CD8-positive, alpha-beta memory T cell (primary cell): ENCODE measurements around the gene RREB1. TPM values are rescaled to one million over a fixed set of nuclear protein-coding genes. Genes with fewer than 3 reads are reported as not detected.

ENCODE experiments used
- CTCF ChIA-PET: fragments of 350-600 bp; sonication (Branson Sonifier 250); formaldehyde crosslinking; loops from one replicate; lab custom pipeline; 2021; ENCODE audit warnings: antibody characterized with exemption; lab: Charles Lee
- POLR2A ChIA-PET: fragments of 350-600 bp; sonication (Branson Sonifier 250); formaldehyde crosslinking; loops from one replicate; lab custom pipeline; 2021; ENCODE audit warnings: antibody characterized with exemption; lab: Charles Lee
- DNase-seq, 5 donors: peaks; one replicate each; pipeline versions ENCODE4 v3.0.0 to v3.0.0-alpha.2; 2020 to 2022; ENCODE audit warnings: mixed read lengths in 1 of 5
- H3K27ac ChIP-seq: one replicate; pipeline ENCODE4 v1.7.0; 2013; ENCODE audit warnings: low read depth, mild to moderate bottlenecking, low read length, moderate library complexity
- H3K27me3 ChIP-seq: 2 replicates; pipeline ENCODE4 v1.7.0; 2013; ENCODE audit warnings: low read length, mild to moderate bottlenecking; ENCODE audit not compliant: insufficient read depth, poor library complexity, severe bottlenecking
- H3K36me3 ChIP-seq: 2 replicates; pipeline ENCODE4 v1.7.0; 2013; ENCODE audit warnings: mild to moderate bottlenecking, low read length, moderate library complexity; ENCODE audit not compliant: insufficient read depth
- H3K4me1 ChIP-seq: 2 replicates; pipeline ENCODE4 v1.7.0; 2013; ENCODE audit warnings: mild to moderate bottlenecking, low read length, moderate library complexity; ENCODE audit not compliant: insufficient read depth
- H3K4me3 ChIP-seq: 2 replicates; pipeline ENCODE4 v1.7.0; 2013; ENCODE audit warnings: mild to moderate bottlenecking, low read length
- H3K9me3 ChIP-seq: 2 replicates; pipeline ENCODE4 v1.7.0; 2013; ENCODE audit warnings: mild to moderate bottlenecking, low read length
- H3K27ac Mint-ChIP-seq, 8 donors: one replicate each; pipeline ENCODE4 v1.8.0; 2020 to 2021; ENCODE audit warnings: mixed read lengths in 8 of 8, mild to moderate bottlenecking in 6 of 8, inconsistent platforms in 3 of 8, moderate library complexity in 3 of 8
- H3K27me3 Mint-ChIP-seq, 2 donors: one replicate each; pipeline ENCODE4 v1.8.0; 2020 to 2021; ENCODE audit warnings: mixed read lengths in 2 of 2, mild to moderate bottlenecking in 1 of 2, moderate library complexity in 1 of 2
- H3K36me3 Mint-ChIP-seq, 3 donors: one replicate each; pipeline ENCODE4 v1.8.0; 2020 to 2021; ENCODE audit warnings: mixed read lengths in 3 of 3, inconsistent platforms in 1 of 3, mild to moderate bottlenecking in 1 of 3
- H3K4me1 Mint-ChIP-seq, 3 donors: one replicate each; pipeline ENCODE4 v1.8.0; 2020 to 2021; ENCODE audit warnings: mixed read lengths in 3 of 3, inconsistent platforms in 1 of 3, mild to moderate bottlenecking in 1 of 3
- H3K4me3 Mint-ChIP-seq, 7 donors: one replicate each; pipeline ENCODE4 v1.8.0; 2020 to 2021; ENCODE audit warnings: mixed read lengths in 7 of 7, mild to moderate bottlenecking in 6 of 7, moderate library complexity in 4 of 7, inconsistent platforms in 2 of 7
- H3K9me3 Mint-ChIP-seq, 5 donors: one replicate each; pipeline ENCODE4 v1.8.0; 2020 to 2022; ENCODE audit warnings: mixed read lengths in 5 of 5, mild to moderate bottlenecking in 3 of 5, moderate library complexity in 2 of 5, inconsistent platforms in 1 of 5
- polyA plus RNA-seq: library from polyadenylated mRNA; unstranded; fragments of 300-500 nt; fragmentation: Illumina TruSeq; gene quantifications from one replicate; pipeline ENCODE4 v1.2.3, GENCODE V29; 2021
- total RNA-seq, 2 experiments: library from RNA; stranded (reverse); gene quantifications; one replicate each; pipeline ENCODE4 v1.2.3, GENCODE V29; 2021

The RREB1 gene
- total and polyA plus RNA-seq, 3 experiments from 2014 or later, result 8.5 to 18.7 (median 17.7) TPM

- H3K27ac Mint-ChIP-seq, result peak overlapping the region; percentile 12 to 82 (median 61)
Measured at GRCh38 chr6:7115543-7116231, 7.9 kb downstream of the RREB1 start.

DNA sequence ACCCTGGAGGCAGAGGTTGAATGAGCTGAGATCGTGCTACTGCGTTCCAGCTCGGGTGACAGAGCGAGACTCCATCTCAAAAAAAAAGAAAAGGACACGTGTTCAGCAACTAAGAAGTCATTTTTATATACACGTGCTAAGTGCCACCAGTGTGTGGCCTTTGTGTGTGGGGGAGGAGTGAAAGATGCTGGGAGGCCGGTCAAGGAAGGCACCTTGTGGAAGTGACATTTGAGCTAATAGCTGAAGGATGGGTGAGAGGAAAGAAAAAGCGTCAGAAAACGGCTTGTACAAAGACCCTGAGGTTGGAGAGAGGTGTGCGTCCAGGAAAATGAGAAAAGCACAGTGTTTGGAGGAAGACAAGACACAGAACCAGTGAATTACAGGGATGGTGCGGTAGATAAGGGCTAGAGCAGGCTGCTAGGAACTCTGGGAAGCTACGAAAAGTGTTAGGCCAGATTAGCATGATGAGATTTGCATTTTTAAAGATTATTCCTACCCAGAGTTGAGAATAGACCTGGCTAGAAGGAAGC lies 11.6 kb downstream of the RREB1 start:
- peaks cover 33% of the 10 kb centered on the region for H3K4me1 ChIP-seq
- no peaks in the 10 kb centered on the region for H3K9me3 ChIP-seq
- POLR2A ChIA-PET, result no interaction called here
- H3K27ac ChIP-seq, result peak overlapping the region; percentile 10
- CTCF ChIA-PET, result interaction anchor here (1.0 to 1.3 kb wide), 3 partner anchors 9 to 61 kb away, joined by 3 read pairs; no protein-coding TSS in a partner anchor
- Mint-ChIP-seq H3K27me3 (no peaks in the 10 kb centered on the region), H3K27ac (peak overlapping the region in 2 of 8 donors; percentile 1 to 3), H3K36me3 (peaks cover 3 to 23% (median 5%) of the 10 kb centered on the region in 3 donors), H3K9me3 (no peaks in the 10 kb centered on the region), H3K4me1 (peaks cover 48 to 81% (median 66%) of the 10 kb centered on the region in 3 donors), H3K4me3 (no peak overlapping the region)
- H3K36me3 ChIP-seq, result no peaks in the 10 kb centered on the region
- no peak overlapping the region for H3K4me3 ChIP-seq
- no peaks in the 10 kb centered on the region for H3K27me3 ChIP-seq
- DNase-seq, result no peak

More at GRCh38 chr6:7115543-7116231, 7.9 kb downstream of the RREB1 start:
- peaks cover 0 to 5% (median 4%) of the 10 kb centered on the region in 3 donors for H3K36me3 Mint-ChIP-seq
- peaks cover 0 to 3% (median 0%) of the 10 kb centered on the region in 5 donors for H3K9me3 Mint-ChIP-seq
- Histone ChIP-seq H3K4me1 (peaks cover 56% of the 10 kb centered on the region), H3K27me3 (no peaks in the 10 kb centered on the region), H3K9me3 (no peaks in the 10 kb centered on the region), H3K27ac (no peak overlapping the region), H3K4me3 (no peak overlapping the region), H3K36me3 (no peaks in the 10 kb centered on the region)
- DNase-seq, result no peak
- POLR2A ChIA-PET, result no interaction called here
- H3K4me3 Mint-ChIP-seq, result peak overlapping the region in 4 of 7 donors; percentile 8 to 45 (median 24)
- no peaks in the 10 kb centered on the region for H3K27me3 Mint-ChIP-seq
- H3K4me1 Mint-ChIP-seq, result peaks cover 65 to 87% (median 87%) of the 10 kb centered on the region in 3 donors
- CTCF ChIA-PET, result interaction anchor here (0.7 kb wide), 1 partner anchor 109 kb away, joined by 3 read pairs; no protein-coding TSS in a partner anchor

- CTCF ChIA-PET, result interaction anchor here (1.3 to 1.7 kb wide), 2 partner anchors 8 to 13 kb away, joined by 3 read pairs; no protein-coding TSS in a partner anchor
- no peaks in the 10 kb centered on the region for H3K9me3 ChIP-seq
- H3K4me3 Mint-ChIP-seq, result no peak overlapping the region
- POLR2A ChIA-PET, result interaction anchor here (0.6 kb wide), 1 partner anchor 112 kb away, joined by 3 read pairs; no protein-coding TSS in a partner anchor
- H3K27me3 ChIP-seq, result no peaks in the 10 kb centered on the region
- peaks cover 3 to 33% (median 9%) of the 10 kb centered on the region in 3 donors for H3K36me3 Mint-ChIP-seq
- no peaks in the 10 kb centered on the region for H3K27me3 Mint-ChIP-seq
- no peak overlapping the region for H3K27ac ChIP-seq
- peaks cover 29% of the 10 kb centered on the region for H3K4me1 ChIP-seq
- H3K36me3 ChIP-seq, result no peaks in the 10 kb centered on the region
- no peak for DNase-seq
- H3K27ac Mint-ChIP-seq, result peak overlapping the region in 1 of 8 donors; percentile 3
- H3K9me3 Mint-ChIP-seq, result no peaks in the 10 kb centered on the region
- peaks cover 48 to 80% (median 59%) of the 10 kb centered on the region in 3 donors for H3K4me1 Mint-ChIP-seq
- H3K4me3 ChIP-seq, result no peak overlapping the region
Measured at GRCh38 chr6:7121700-7122241, 14.0 kb downstream of the RREB1 start.

DNA sequence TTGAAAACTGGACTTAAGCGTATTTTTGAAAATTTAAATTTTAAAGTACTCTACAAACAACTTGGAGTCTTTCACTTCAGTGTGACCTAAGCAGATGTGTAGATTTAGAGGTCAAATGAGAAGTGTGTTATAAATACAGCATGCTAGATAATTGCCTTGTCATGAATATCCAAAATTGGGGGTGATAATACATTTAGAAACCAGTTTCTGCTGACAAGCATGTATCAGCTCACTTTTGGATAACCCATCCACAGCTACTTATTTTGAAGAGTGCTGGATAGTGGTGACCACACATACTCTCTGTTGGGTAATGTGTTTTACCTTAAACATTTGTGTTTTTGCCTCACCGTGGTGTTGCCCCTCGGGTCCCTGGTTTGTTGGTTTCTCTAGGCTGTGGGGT lies 14.9 kb downstream of the RREB1 start:
- Histone ChIP-seq H3K9me3 (no peaks in the 10 kb centered on the region), H3K4me3 (no peak overlapping the region), H3K4me1 (peaks cover 36% of the 10 kb centered on the region), H3K27me3 (no peaks in the 10 kb centered on the region), H3K27ac (no peak overlapping the region), H3K36me3 (no peaks in the 10 kb centered on the region)
- CTCF ChIA-PET, result interaction anchor here (1.3 to 1.6 kb wide), 2 partner anchors 12 to 35 kb away, joined by 3 read pairs; no protein-coding TSS in a partner anchor
- peak overlapping the region in 2 of 8 donors; percentile 52 to 56 for H3K27ac Mint-ChIP-seq
- peaks cover 53 to 83% (median 63%) of the 10 kb centered on the region in 3 donors for H3K4me1 Mint-ChIP-seq
- peaks cover 3 to 36% (median 11%) of the 10 kb centered on the region in 3 donors for H3K36me3 Mint-ChIP-seq
- POLR2A ChIA-PET, result interaction anchor here (0.6 kb wide), 1 partner anchor 17 kb away, joined by 3 read pairs; no protein-coding TSS in a partner anchor
- DNase-seq, result no peak
- no peaks in the 10 kb centered on the region for H3K27me3 Mint-ChIP-seq
- H3K4me3 Mint-ChIP-seq, result peak overlapping the region in 1 of 7 donors; percentile 8
- no peaks in the 10 kb centered on the region for H3K9me3 Mint-ChIP-seq

GRCh38 chr6:7124114-7124513 lies 16.4 kb downstream of the RREB1 start:
- H3K36me3 ChIP-seq, result no peaks in the 10 kb centered on the region
- peaks cover 62 to 91% (median 69%) of the 10 kb centered on the region in 3 donors for H3K4me1 Mint-ChIP-seq
- peak overlapping the region in 1 of 7 donors; percentile 0 for H3K4me3 Mint-ChIP-seq
- no peaks in the 10 kb centered on the region for H3K9me3 ChIP-seq
- no peak for DNase-seq
- H3K27me3 ChIP-seq, result no peaks in the 10 kb centered on the region
- H3K27ac Mint-ChIP-seq, result no peak overlapping the region
- peaks cover 3 to 36% (median 15%) of the 10 kb centered on the region in 3 donors for H3K36me3 Mint-ChIP-seq
- H3K27me3 Mint-ChIP-seq, result no peaks in the 10 kb centered on the region
- H3K9me3 Mint-ChIP-seq, result no peaks in the 10 kb centered on the region
- no peak overlapping the region for H3K27ac ChIP-seq
- no peak overlapping the region for H3K4me3 ChIP-seq
- ChIA-PET CTCF (interaction anchor here (1.2 kb wide), 1 partner anchor 12 kb away, joined by 8 read pairs; no protein-coding TSS in a partner anchor), POLR2A (no interaction called here)
- H3K4me1 ChIP-seq, result peaks cover 47% of the 10 kb centered on the region

DNA sequence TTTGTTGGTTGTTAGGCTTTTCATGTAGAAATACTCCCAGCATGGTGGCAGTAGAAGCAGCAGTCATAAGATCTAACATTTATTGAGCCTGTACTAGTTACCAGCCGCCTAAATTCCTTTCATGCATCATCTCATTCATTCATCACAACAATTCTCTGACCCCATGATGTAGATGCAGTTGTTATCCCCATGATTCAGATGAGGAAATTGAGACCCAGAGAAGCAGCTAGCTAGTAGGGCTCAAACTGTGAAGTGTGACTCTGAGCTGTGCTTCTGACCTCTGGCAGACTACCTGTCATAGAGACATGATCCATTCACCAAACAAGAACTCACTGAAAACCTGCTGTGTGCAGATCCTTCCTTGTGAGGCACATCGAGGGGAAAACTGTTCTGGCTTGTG lies 16.9 kb downstream of the RREB1 start:
- CTCF ChIA-PET, result interaction anchor here (1.2 kb wide), 1 partner anchor 11 kb away, joined by 8 read pairs; no protein-coding TSS in a partner anchor
- Mint-ChIP-seq H3K4me1 (peaks cover 62 to 91% (median 69%) of the 10 kb centered on the region in 3 donors), H3K4me3 (peak overlapping the region in 1 of 7 donors; percentile 49), H3K9me3 (no peaks in the 10 kb centered on the region), H3K36me3 (peaks cover 3 to 32% (median 11%) of the 10 kb centered on the region in 3 donors), H3K27me3 (no peaks in the 10 kb centered on the region), H3K27ac (peak overlapping the region in 4 of 8 donors; percentile 9 to 78 (median 34))
- Histone ChIP-seq H3K4me3 (no peak overlapping the region), H3K9me3 (no peaks in the 10 kb centered on the region), H3K36me3 (no peaks in the 10 kb centered on the region), H3K4me1 (peaks cover 52% of the 10 kb centered on the region), H3K27ac (no peak overlapping the region), H3K27me3 (no peaks in the 10 kb centered on the region)
- DNase-seq, result no peak
- POLR2A ChIA-PET, result no interaction called here

GRCh38 chr6:7125290-7125689 lies 17.5 kb downstream of the RREB1 start:
- Histone ChIP-seq H3K9me3 (no peaks in the 10 kb centered on the region), H3K36me3 (no peaks in the 10 kb centered on the region), H3K27ac (no peak overlapping the region), H3K4me3 (no peak overlapping the region), H3K27me3 (no peaks in the 10 kb centered on the region), H3K4me1 (peaks cover 59% of the 10 kb centered on the region)
- Mint-ChIP-seq H3K4me1 (peaks cover 64 to 91% (median 69%) of the 10 kb centered on the region in 3 donors), H3K9me3 (no peaks in the 10 kb centered on the region), H3K27ac (peak overlapping the region in 6 of 8 donors; percentile 9 to 78 (median 54)), H3K36me3 (peaks cover 3 to 33% (median 13%) of the 10 kb centered on the region in 3 donors), H3K4me3 (peak overlapping the region in 2 of 7 donors; percentile 44 to 49), H3K27me3 (no peaks in the 10 kb centered on the region)
- POLR2A ChIA-PET, result no interaction called here
- CTCF ChIA-PET, result no interaction called here
- no peak for DNase-seq
